Activated naive CD4-positive, alpha-beta T cell (primary cell): Measurements from ENCODE around the gene PAX2.
A peak's percentile ranks its signal among the peaks of the same experiment; 100 is the strongest.

Experiments
- DNase-seq, 4 experiments: peaks; one replicate each; lab custom pipeline; 2025; lab: John Stamatoyannopoulos, UW

The PAX2 gene

GRCh38 chr10:100739517-100740368, 5.6 kb upstream of the PAX2 start:
- DNase-seq: no peak

DNA sequence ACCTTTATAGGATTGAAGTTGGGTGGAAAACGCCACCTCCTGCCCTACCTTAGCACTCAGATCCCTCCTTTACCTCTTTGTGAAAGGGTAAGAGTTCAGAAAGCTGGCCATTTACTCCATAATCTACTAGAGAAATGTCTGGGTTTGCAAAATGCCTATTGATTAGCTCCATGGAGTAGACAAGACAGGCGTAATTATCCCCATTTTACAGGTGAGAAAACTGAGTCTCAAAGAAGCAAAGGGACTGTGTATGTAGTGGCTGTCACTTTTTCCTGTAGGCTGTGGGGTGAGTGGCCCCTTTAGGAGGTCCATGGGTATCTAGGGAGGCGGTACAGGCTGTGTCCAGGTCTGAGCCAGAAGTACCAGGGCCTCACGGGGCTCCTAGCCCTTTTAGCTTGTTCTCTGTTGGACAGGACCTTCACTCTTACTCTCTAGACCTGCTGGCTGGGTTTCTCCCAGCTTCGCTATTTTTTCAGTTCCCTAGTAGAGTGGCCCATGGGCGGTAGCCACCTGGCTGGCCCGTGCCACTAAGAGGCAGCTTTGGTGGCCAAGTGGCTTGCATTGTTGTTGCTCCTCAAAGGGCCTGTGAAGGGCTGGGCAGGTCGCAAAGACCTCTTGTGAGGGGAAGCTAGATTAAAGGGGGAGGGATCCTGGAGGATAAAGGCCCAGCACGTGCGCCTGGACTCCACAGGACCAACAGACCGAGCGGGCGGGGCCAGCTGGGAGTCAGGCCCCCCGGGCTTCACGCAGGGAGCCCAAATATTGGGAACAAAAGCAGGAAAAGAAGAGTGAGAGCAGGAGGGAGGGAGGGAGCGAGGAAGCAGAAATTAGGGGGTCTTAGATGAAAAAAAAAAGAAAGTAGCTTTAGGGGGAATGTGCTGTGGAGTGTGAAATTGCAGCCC, 4.7 kb upstream of the PAX2 start:
- DNase-seq: no peak

GRCh38 chr10:100741378-100742075, 3.9 kb upstream of the PAX2 start:
- no peak for DNase-seq

GRCh38 chr10:100742076-100742771, 3.2 kb upstream of the PAX2 start:
- no peak for DNase-seq

DNA sequence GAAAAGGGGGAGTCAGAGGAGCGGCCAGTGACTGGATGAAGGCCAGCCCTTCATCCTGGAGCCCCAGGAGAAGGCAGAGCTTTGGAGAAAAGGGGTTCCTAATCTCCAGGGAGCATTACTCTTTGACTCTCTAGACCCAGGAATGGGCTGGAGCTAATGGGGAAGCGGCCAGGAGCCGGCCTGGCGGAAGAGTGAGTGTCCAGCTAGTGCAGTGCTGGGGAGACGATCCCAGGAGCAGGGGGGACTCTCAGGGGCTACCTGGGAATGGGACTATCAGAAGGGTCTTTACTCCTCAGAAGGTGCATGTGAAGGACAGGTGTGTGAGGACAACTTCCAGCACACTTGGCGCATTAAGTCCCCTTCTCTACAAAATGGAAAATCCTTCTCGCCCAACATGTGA, 2.4 kb upstream of the PAX2 start:
- no peak for DNase-seq

GRCh38 chr10:100743626-100744135, 1.7 kb upstream of the PAX2 start:
- peak in 1 of 4 experiments; percentile 8 for DNase-seq

- no peak for DNase-seq
Measured at GRCh38 chr10:100744136-100744986, 1.0 kb upstream of the PAX2 start.

DNA sequence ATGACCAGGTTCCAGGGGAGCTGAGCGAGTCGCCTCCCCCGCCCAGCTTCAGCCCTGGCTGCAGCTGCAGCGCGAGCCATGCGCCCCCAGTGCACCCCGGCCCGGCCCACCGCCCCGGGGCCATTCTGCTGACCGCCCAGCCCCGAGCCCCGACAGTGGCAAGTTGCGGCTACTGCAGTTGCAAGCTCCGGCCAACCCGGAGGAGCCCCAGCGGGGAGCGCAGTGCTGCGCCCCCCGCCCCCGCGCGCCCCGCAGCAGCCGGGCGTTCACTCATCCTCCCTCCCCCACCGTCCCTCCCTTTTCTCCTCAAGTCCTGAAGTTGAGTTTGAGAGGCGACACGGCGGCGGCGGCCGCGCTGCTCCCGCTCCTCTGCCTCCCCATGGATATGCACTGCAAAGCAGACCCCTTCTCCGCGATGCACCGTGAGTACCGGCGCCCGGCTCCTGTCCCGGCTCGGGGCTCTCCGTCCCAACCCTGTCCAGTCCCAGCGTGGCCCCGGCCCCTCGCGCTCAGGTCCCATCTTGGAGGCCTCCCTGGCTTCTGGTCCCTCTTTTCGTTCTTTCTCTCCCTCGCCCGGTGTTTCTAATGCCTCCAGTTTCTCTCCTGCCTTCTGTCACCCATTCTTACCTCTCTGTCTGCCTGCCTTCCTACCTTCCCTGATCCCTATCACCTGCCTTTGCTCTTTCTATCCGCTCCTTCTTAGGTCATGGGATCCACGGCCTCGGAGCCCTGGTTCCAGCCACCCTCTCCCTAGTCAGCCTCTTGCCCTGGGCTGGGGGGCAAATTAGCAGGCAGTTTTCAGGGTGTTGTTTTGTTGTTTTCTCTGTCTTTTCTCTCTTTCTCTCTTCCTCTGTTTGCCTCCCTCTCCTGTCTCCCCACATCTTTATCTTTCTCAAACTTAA, 751 bp downstream of the PAX2 start:
- no peak for DNase-seq

DNA sequence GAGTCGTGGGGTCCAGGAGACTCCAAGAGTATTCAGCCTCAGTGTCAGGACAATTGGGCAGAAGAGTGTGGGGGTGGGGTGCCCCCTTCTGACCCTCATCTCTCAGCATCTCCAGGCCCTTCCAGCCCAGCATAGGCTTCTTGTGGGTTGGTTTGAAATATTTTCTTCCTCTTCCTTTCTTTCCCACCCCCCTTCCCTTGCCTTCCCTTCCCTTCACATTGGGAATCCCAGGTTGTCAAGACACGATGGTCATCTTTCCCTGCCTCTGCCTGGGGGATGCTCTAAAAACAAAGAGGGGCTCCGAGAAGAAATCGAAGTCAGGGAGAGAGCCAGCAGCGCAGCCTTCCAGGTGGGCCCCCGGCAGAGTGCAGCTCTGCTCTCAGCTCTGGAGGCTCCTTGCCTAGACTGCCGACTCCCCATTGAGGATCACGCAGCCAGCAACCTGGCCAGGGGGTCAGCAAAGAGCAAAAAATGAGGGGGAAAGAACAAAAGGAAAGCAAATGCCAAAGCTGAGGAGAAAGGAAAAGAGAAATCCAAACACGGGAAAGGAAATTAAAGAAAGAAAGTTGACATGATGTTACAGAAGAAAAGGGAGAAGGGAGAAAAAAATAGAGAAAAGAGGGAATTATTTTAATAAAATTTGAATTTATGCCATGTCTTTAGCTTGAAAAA, 1.5 kb downstream of the PAX2 start:
- DNase-seq: no peak

DNA sequence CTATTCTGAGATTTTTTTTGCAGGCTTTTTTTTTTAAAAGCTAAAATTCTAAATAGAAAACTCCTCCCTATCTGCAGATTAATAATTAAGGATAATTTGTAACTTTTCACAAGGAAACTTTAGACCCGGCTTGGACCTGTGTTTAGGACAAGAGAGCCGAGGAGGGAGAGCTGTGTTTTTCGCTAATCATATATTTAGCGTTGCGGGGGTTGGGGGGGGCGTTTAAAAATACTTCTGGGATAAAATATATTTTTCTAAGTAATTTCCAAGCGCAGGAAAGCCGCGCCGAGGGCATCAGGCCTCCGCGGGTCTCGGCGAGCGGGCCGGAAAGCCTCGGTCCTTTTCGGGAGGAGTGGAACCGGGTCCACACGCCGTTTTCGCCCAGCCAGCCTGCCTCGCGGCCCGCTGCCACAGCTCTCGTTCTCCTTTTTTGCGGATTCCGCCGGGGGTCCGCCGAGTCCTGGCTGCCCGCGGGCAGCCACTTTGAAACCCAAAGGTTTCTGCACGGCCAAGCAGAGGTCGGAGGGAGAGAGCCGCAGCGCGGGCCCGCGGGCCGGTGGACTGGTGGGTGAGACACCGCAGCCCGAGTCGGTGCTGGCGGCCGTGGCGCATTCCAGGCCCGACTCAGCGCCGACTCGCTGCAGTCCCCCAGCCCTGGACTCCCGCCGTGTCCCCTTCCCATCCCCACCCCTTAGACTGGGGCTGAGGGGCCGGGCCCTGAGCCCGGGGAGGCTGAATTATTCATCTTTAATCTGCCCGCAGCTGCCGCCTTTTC, 2.3 kb downstream of the PAX2 start:
- DNase-seq: no peak

DNA sequence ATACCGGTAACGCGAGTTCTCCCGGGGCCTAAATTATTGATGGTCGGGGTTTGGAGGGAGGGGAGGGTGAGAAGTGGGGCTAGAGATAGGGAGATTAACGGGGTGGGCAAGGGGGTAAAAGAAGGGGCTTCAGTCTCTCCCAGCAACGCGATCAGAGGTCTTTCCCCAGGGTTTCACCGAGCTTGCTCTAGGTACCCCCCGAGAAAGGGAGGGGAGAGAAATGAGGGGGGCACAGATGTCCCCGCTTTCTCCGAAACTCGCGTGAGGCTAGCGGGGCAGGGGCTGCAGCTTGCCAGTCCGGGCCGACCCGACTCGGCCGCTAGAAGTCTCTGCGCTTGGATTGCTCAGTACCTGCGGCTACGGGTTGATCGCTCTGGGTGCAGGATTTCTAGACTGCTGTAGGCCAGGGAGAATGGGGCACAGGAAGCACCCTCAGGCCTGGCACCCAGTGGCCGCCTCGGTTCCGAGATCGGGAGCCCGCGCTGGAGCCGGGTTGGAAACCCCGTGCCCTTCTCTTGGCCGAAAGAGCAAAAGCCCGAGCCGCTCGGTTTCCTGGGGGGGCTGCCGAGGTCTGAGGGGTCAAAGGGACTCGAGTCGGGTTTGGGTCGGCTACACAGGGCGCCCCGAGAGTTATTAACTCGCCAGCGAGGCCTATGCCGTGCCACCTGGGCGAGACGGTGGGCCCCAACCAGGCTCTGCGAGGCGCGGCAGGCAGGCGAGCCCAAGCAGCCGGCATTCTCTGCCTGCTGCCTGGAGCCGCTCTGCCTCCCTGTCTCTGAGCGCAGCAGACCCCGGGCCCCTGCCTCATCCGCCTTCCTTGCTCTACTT, 3.1 kb downstream of the PAX2 start:
- no peak for DNase-seq

DNA sequence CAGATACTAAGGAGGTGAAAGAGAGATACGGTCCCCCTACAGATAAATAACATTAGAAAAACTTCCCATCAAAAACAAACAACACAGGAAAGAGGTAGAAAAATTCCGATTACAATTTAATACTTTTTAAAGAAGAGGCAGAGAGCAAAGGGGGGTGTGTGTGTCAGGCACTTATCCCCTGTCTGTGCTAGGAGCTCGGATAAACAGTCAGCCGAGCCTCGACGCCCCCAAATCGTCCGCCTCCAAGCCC, 3.6 kb downstream of the PAX2 start:
- DNase-seq: no peak

- no peak for DNase-seq
Measured at GRCh38 chr10:100749309-100750217, 4.2 kb downstream of the PAX2 start.

DNA sequence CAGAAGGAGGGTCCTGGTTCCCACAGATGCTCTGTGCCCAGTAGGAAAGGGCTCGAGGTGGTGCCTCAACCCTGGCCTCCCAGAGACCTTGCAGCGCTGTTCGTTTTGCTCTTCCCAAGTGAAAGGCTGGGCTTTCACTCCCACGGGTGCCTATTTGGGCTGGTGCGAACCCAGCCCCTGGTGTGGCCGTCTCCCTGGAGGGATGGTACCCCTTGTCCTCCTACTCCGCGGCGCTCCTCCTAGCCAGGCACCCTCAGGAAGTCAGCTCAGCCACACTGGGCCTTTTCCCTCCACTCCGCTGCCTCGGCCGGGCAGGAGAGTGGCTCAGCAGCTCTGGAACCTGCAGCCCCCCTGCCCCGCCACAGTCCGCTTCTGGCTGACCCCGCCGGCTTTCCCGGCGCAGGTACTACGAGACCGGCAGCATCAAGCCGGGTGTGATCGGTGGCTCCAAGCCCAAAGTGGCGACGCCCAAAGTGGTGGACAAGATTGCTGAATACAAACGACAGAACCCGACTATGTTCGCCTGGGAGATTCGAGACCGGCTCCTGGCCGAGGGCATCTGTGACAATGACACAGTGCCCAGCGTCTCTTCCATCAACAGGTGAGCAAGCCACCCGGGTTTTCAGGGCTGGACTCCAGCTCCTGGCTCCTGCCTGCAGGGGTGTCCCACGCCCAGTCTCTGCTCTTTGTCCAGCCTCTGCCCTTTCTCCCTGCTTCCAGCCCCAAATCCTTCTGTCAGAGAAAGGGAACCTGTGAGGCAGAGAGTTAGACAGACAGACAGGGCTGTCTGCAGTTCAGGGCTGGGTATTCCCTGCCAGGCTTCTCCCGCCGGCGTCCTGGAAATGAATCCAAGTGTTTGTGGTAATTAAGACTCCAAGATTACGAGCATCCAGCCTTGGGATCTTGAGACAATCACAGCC, 5.2 kb downstream of the PAX2 start:
- no peak for DNase-seq

DNA sequence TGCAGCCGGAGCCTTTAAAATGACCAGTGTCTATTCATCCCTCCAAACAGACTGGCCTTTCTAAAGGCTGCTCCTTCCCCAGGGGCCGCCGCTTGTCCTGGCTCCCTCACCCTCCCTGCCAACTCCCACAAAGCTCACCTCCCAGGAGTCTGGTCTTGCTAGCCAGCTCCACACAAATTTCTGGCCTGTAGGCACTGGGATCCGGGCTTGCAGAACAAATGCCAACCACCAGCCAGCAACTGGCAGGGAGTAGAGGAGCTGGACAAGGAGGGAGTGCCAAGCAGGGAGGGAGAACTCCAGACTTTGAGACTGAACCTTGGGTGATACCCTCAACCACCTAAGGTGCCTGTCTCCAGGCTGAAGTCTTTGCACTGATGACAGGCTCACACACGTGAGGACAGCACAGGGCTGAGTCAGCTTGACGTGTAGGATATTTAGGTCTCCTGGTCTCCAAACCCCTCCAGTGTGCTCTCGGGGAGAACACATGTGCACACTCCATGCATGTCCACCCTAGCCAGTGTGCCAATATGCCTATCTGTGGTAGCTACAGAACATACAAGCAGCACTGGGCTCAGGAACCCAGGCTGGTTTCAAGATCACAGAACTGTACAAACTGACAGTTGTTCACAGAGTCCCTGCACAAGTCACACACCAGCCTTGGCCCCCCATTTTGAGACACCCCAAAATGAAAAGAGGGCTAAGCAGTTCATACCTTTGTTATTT, 6.0 kb downstream of the PAX2 start:
- DNase-seq: no peak
